K562 (cell line): Measurements from ENCODE around the gene COL23A1. TPM values are rescaled to one million over a fixed set of nuclear protein-coding genes. Genes with fewer than 3 reads are reported as not detected.

Source experiments
- ATAC-seq: fragments of 200-7000 bp; cut with Tn5 transposase; 3 replicates; pipeline ENCODE4 v1.9.1; 2020; ENCODE audit warnings: moderate library complexity
- BruUV-seq: library from RNA; stranded (reverse); fragments of 400-500 nt; replicated peaks from 2 replicates; lab custom pipeline; 2021; lab: Mats Ljungman, UMichigan
- CTCF ChIA-PET: fragments of 300-600 bp; formaldehyde crosslinking; extraction: SDS; loops from one replicate; lab custom pipeline; 2021; ENCODE audit warnings: low intra/inter-chr PET ratio; lab: Yijun Ruan, JAX
- POLR2A ChIA-PET: fragments of 300-600, 350-650 bp; sonication (Branson Sonifier 250); formaldehyde crosslinking; extraction: SDS; loops from one replicate; lab custom pipeline; 2021; ENCODE audit warnings: antibody characterized with exemption, inconsistent platforms; lab: Yijun Ruan, JAX
- DNase-seq, 4 experiments: peaks; one replicate each; pipeline versions ENCODE4 v3.0.0 to v3.0.0-alpha.2; 2011 to 2018; ENCODE audit warnings: low spot score in 3 of 4, mixed read lengths in 3 of 4; ENCODE audit errors: extremely low read depth in 1 of 4
- FAIRE-seq: peaks from 2 replicates; lab custom pipeline; 2011; peaks lifted over from hg19 to GRCh38; lab: Jason Lieb, UNC
- H2AFZ ChIP-seq: 2 replicates; pipeline ENCODE4 v1.6.0; 2011; ENCODE audit warnings: low read depth, low read length, control low read depth, inconsistent platforms
- H3K27ac ChIP-seq: fragments of 200-600 bp; 3 replicates; pipeline ENCODE4 v1.8.0; 2011; ENCODE audit warnings: low read depth, mild to moderate bottlenecking, control low read depth, inconsistent platforms, low read length, moderate library complexity, mixed read lengths; ENCODE audit errors: extremely low read depth
- H3K27me3 ChIP-seq, 2 experiments: fragments of 300-600 bp in 1 of 2; 2 replicates in 1 of 2; 3 replicates in 1 of 2; pipeline versions ENCODE4 v1.6.0 to v1.8.0; 2011; ENCODE audit warnings: inconsistent platforms in 2 of 2, low read length in 2 of 2, mild to moderate bottlenecking in 1 of 2, mixed read lengths in 1 of 2, moderate library complexity in 1 of 2; ENCODE audit not compliant: control insufficient read depth in 2 of 2, insufficient read depth in 2 of 2
- H3K36me3 ChIP-seq: fragments of 300-600 bp; 3 replicates; pipeline ENCODE4 v1.8.0; 2011; ENCODE audit warnings: mild to moderate bottlenecking, low read length, inconsistent platforms; ENCODE audit not compliant: control insufficient read depth, insufficient read depth
- H3K4me1 ChIP-seq, 2 experiments: fragments of 200-600 bp in 1 of 2; replicated peaks in 1 of 2; 2 replicates in 1 of 2; 3 replicates in 1 of 2; pipeline versions ENCODE4 v1.5.1 to v1.8.0; 2011; ENCODE audit warnings: inconsistent platforms in 2 of 2, low read length in 2 of 2, mild to moderate bottlenecking in 1 of 2, mixed read lengths in 1 of 2, moderate library complexity in 1 of 2; ENCODE audit not compliant: control insufficient read depth in 2 of 2, insufficient read depth in 2 of 2
- H3K4me2 ChIP-seq: 2 replicates; pipeline ENCODE4 v1.6.1; 2011; ENCODE audit warnings: low read length, control low read depth, inconsistent platforms, mixed read lengths; ENCODE audit not compliant: insufficient read depth
- H3K4me3 ChIP-seq: fragments of 200-600 bp; sonication (generic), shearing (Covaris generic); 2 replicates; pipeline ENCODE4 v1.5.1; 2016; ENCODE audit warnings: control low read depth, inconsistent platforms
- H3K79me2 ChIP-seq: fragments of 200-600 bp; 3 replicates; pipeline ENCODE4 v1.8.0; 2011; ENCODE audit warnings: low read length, inconsistent platforms; ENCODE audit not compliant: control insufficient read depth, insufficient read depth
- H3K9ac ChIP-seq, 2 experiments: 2 replicates each; pipeline versions ENCODE4 v1.6.0 to v1.6.1; 2011; ENCODE audit warnings: low read depth in 2 of 2, low read length in 2 of 2, control low read depth in 1 of 2, inconsistent platforms in 1 of 2, mild to moderate bottlenecking in 1 of 2, mixed read lengths in 1 of 2; ENCODE audit not compliant: insufficient read depth in 1 of 2
- H3K9me1 ChIP-seq: one replicate; pipeline ENCODE4 v1.6.0; 2011; ENCODE audit warnings: inconsistent platforms, mild to moderate bottlenecking, low read length, moderate library complexity; ENCODE audit not compliant: control insufficient read depth, insufficient read depth
- H3K9me3 ChIP-seq: replicated peaks from 2 replicates; pipeline ENCODE4 v1.5.1; 2011; ENCODE audit warnings: low read depth, low read length, inconsistent platforms; ENCODE audit not compliant: control insufficient read depth, insufficient read depth
- H4K20me1 ChIP-seq: replicated peaks from 2 replicates; pipeline ENCODE4 v1.6.1; 2011; ENCODE audit warnings: low read length, inconsistent platforms, mixed read lengths; ENCODE audit not compliant: control insufficient read depth, insufficient read depth
- ATF3 ChIP-seq, 2 experiments: fragments of 450-650 bp in 1 of 2; sonication (generic) in 1 of 2; formaldehyde crosslinking in 1 of 2; IDR thresholded peaks in 1 of 2; conservative IDR thresholded peaks in 1 of 2; 2 replicates each; pipeline versions ENCODE4 v1.6.1 to v1.8.1; 2016 to 2023; ENCODE audit warnings: mild to moderate bottlenecking in 2 of 2, moderate library complexity in 2 of 2, inconsistent platforms in 1 of 2, missing genetic modification reagents in 1 of 2
- CBX3 ChIP-seq, 2 experiments: IDR thresholded peaks; 1 replicate in 1 of 2; 2 replicates in 1 of 2; pipeline ENCODE4 v1.6.1; 2012; ENCODE audit warnings: inconsistent platforms in 2 of 2, low read length in 2 of 2, borderline replicate concordance in 1 of 2, control low read depth in 1 of 2
- CHCHD3 ChIP-seq: fragments of 250-450 bp; sonication (Bioruptor Pico); IDR thresholded peaks from 2 replicates; pipeline ENCODE4 v2.1.2; 2022; ENCODE audit warnings: mild to moderate bottlenecking
- DNMT1 ChIP-seq: fragments of 450-650 bp; IDR thresholded peaks from 2 replicates; pipeline ENCODE4 v1.6.1; 2016; ENCODE audit warnings: antibody characterized with exemption, mild to moderate bottlenecking
- HDGF ChIP-seq: fragments of 450-650 bp; IDR thresholded peaks from 2 replicates; pipeline ENCODE4 v1.6.1; 2016
- HNRNPH1 ChIP-seq: fragments of 200-400 bp; formaldehyde crosslinking; optimal IDR thresholded peaks from 2 replicates; pipeline ENCODE3; 2017; ENCODE audit warnings: low read depth, mild to moderate bottlenecking, low read length, moderate library complexity
- MEF2D ChIP-seq: conservative IDR thresholded peaks from 2 replicates; pipeline ENCODE4 v1.6.1; 2016; ENCODE audit warnings: low read depth, missing genetic modification characterization, missing compliant biosample characterization
- MYC ChIP-seq, 2 experiments: fragments of 250-450 bp in 1 of 2; sonication (Bioruptor Pico) in 1 of 2; IDR thresholded peaks; 2 replicates each; pipeline versions ENCODE4 v1.5.1 to v1.6.1; 2012 to 2021; ENCODE audit warnings: low read depth in 2 of 2, borderline replicate concordance in 1 of 2, improper control_type of control experiment in 1 of 2, low read length in 1 of 2, mild to moderate bottlenecking in 1 of 2, moderate library complexity in 1 of 2
- NR1H2 ChIP-seq: sonication (generic); formaldehyde crosslinking; IDR thresholded peaks from 2 replicates; pipeline ENCODE4 v1.4.0; 2020; ENCODE audit warnings: mild to moderate bottlenecking, missing genetic modification reagents
- PBX2 ChIP-seq, 2 experiments: IDR thresholded peaks in 1 of 2; conservative IDR thresholded peaks in 1 of 2; 2 replicates each; pipeline ENCODE4 v1.6.1; 2016; ENCODE audit warnings: low read depth in 2 of 2, mild to moderate bottlenecking in 1 of 2, missing compliant biosample characterization in 1 of 2, missing genetic modification characterization in 1 of 2, moderate library complexity in 1 of 2
- PYGO2 ChIP-seq: fragments of 450-650 bp; IDR thresholded peaks from 2 replicates; pipeline ENCODE4 v1.6.1; 2016; ENCODE audit warnings: mild to moderate bottlenecking, missing genetic modification characterization, moderate library complexity, missing compliant biosample characterization
- SMAD3 ChIP-seq: fragments of 450-650 bp; formaldehyde crosslinking; conservative IDR thresholded peaks from 2 replicates; pipeline ENCODE4 v1.4.0; 2020; ENCODE audit warnings: mild to moderate bottlenecking
- SRF ChIP-seq, 2 experiments: fragments of 250-450, 450-650 bp in 1 of 2; sonication (Bioruptor Pico) in 1 of 2; sonication (generic) in 1 of 2; formaldehyde crosslinking; IDR thresholded peaks; 2 replicates each; pipeline versions ENCODE4 v1.5.0 to v1.5.1; 2020 to 2022; ENCODE audit warnings: mild to moderate bottlenecking in 1 of 2, missing genetic modification reagents in 1 of 2
- TGIF2 ChIP-seq: sonication (generic); formaldehyde crosslinking; IDR thresholded peaks from 2 replicates; pipeline ENCODE4 v1.8.1; 2022; ENCODE audit warnings: mild to moderate bottlenecking, missing genetic modification reagents, moderate library complexity
- ZNF23 ChIP-seq: fragments of 250-450 bp; sonication (Bioruptor Pico); IDR thresholded peaks from 2 replicates; pipeline ENCODE4 v1.4.0; 2020; ENCODE audit warnings: mild to moderate bottlenecking
- ZNF3 ChIP-seq: fragments of 250-450 bp; sonication (Bioruptor Pico); IDR thresholded peaks from 2 replicates; pipeline ENCODE4 v1.5.0; 2021; ENCODE audit warnings: mild to moderate bottlenecking, moderate library complexity
- ZNF551 ChIP-seq: fragments of 250-450 bp; sonication (Bioruptor Pico); IDR thresholded peaks from 2 replicates; pipeline ENCODE4 v1.5.0; 2021; ENCODE audit warnings: mild to moderate bottlenecking, moderate library complexity
- WGBS: fragments of 100-300 bp; shearing (Covaris generic); methylation state at CpG from one replicate; pipeline ENCODE4 v1.1.6; 2016; ENCODE audit warnings: low coverage, mixed read lengths; ENCODE audit not compliant: insufficient coverage; ENCODE audit errors: missing lambda C conversion rate; 5-methylcytosine and 5-hydroxymethylcytosine counted together
- in situ Hi-C: fragments of 300-500 bp; cut with MboI; formaldehyde crosslinking; loops from 4 replicates; pipeline ENCODE4 v1.15.0; 2018; ENCODE audit warnings: inconsistent platforms, mixed read lengths
- intact Hi-C: fragments of 100-400 bp; cut with micrococcal nuclease; formaldehyde crosslinking; loops from 2 replicates; pipeline ENCODE4 v1.14.2; 2022
- polyA plus RNA-seq, 8 experiments: library from polyadenylated mRNA; depleted of rRNA in 4 of 8; stranded (reverse) in 5 of 8; unstranded in 3 of 8; fragments of >200 nt; fragmentation: Nextera tagmentation in 2 of 8; fragmentation: Illumina TruSeq in 1 of 8; extraction: Ambion mirVana in 2 of 8; extraction: Trizol in 1 of 8; gene quantifications; 2 replicates each; pipeline versions ENCODE4 v1.2.1 to v1.2.3, GENCODE V29; 2011 to 2014; ENCODE audit warnings: inconsistent platforms in 1 of 8, missing spikeins in 1 of 8
- total RNA-seq, 7 experiments: library from RNA; depleted of rRNA in 6 of 7; stranded (reverse); fragments of >200 nt in 6 of 7; fragmentation: Illumina TruSeq in 2 of 7; extraction: Trizol in 2 of 7; gene quantifications; 2 replicates each; pipeline versions ENCODE4 v1.2.1 to v1.2.3, GENCODE V29; 2011 to 2021; ENCODE audit warnings: low replicate concordance in 1 of 7
- TF ChIP-seq, protein P1 (sequence below): sonication (generic); formaldehyde crosslinking; IDR thresholded peaks from 2 replicates; pipeline ENCODE4 v1.5.0; 2020; ENCODE audit warnings: missing genetic modification reagents

The COL23A1 gene
- total and polyA plus RNA-seq, 9 of the 15 experiments (the other 6 are each of a cell fraction or from before 2014, with no cell fraction given), result 0.09 TPM; not detected in 8

DNA sequence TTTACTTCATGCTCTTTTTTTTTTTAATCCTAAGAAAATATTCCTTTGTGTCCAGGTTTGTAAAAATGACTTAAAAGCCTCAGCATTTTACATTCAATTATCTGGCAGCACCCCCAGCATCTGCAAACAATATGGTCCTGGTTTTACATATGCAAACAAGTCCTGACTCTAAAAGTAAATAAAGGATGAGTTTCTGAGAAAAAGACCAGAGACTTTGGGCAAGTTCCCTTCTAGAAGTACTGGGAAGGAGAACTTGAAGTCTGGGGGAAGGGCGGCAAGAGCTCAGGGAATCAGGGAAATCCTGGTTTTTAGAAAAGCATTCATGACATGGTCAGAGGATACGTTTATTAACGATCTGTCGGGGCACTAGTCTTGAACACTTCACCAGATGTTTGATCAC, 25.8 kb downstream of the COL23A1 start:
- WGBS, result 2% methylated on average over 4 of the region's 4 CpGs
- ATAC-seq, result no peak
- Histone ChIP-seq H3K9ac (no peak overlapping the region), H3K4me3 (no peak overlapping the region), H3K9me1 (no peaks in the 10 kb centered on the region), H3K27me3 (peaks cover 8 to 39% of the 10 kb centered on the region in 2 experiments; a peak in 4 of 5 replicates), H3K4me2 (no peak overlapping the region), H3K36me3 (no peaks in the 10 kb centered on the region), H4K20me1 (no peaks in the 10 kb centered on the region), H3K4me1 (peaks cover 0 to 3% of the 10 kb centered on the region in 2 experiments; a peak in 1 of 5 replicates), H2AFZ (no peak overlapping the region), H3K9me3 (no peaks in the 10 kb centered on the region; the same call in 1 of the 2 replicates), H3K27ac (no peak overlapping the region), H3K79me2 (no peaks in the 10 kb centered on the region)
- BruUV-seq, result no TSS peak
- ChIA-PET POLR2A (no interaction called here), CTCF (no interaction called here)
- no peak for DNase-seq
- FAIRE-seq, result no peak
- in situ Hi-C loops, result no loop called here
- intact Hi-C loops, result no loop called here
- no peak for TF ChIP-seq CHCHD3 (CRISPR knock-in tag)
- TF ChIP-seq ATF3 (IDR thresholded peaks at IDR 0.05), result no peak
- no peak for TF ChIP-seq ATF3 (CRISPR knock-in tag; conservative IDR thresholded peaks at IDR 0.05)
- TF ChIP-seq PYGO2 (tag), result no peak
- TF ChIP-seq SMAD3 (CRISPR knock-in tag), result no peak
- TF ChIP-seq TGIF2 (CRISPR knock-in tag), result no peak
- TF ChIP-seq HNRNPH1, result no peak
- TF ChIP-seq NR1H2 (CRISPR knock-in tag), result no peak
- no peak for TF ChIP-seq SRF (CRISPR knock-in tag; IDR thresholded peaks at IDR 0.05)
- no peak for TF ChIP-seq MYC (IDR thresholded peaks at IDR 0.05; ENCODE audit: low read depth, low read length)
- no peak for TF ChIP-seq MYC (CRISPR knock-in tag; IDR thresholded peaks at IDR 0.05; ENCODE audit: borderline replicate concordance, low read depth)
- no peak for TF ChIP-seq HDGF
- no peak for TF ChIP-seq PBX2 (CRISPR knock-in tag; IDR thresholded peaks at IDR 0.05; ENCODE audit: low read depth)
- TF ChIP-seq PBX2 (tag; conservative IDR thresholded peaks at IDR 0.05; ENCODE audit: low read depth), result no peak
- TF ChIP-seq CBX3 (IDR thresholded peaks at IDR 0.05; ENCODE audit: borderline replicate concordance in 1 of 2, low read length in 2 of 2), result no peak
- TF ChIP-seq ZNF23, result no peak
- TF ChIP-seq, protein P1, sequence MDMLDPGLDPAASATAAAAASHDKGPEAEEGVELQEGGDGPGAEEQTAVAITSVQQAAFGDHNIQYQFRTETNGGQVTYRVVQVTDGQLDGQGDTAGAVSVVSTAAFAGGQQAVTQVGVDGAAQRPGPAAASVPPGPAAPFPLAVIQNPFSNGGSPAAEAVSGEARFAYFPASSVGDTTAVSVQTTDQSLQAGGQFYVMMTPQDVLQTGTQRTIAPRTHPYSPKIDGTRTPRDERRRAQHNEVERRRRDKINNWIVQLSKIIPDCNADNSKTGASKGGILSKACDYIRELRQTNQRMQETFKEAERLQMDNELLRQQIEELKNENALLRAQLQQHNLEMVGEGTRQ (CRISPR knock-in tag), result no peak
- no peak for TF ChIP-seq MEF2D
- no peak for TF ChIP-seq DNMT1
- no peak for TF ChIP-seq ZNF551 (CRISPR knock-in tag)
- TF ChIP-seq ZNF3 (CRISPR knock-in tag), result no peak
